H1 (cell line): ENCODE data around the gene BSN. TPM values are rescaled to one million over a fixed set of nuclear protein-coding genes. Genes with fewer than 3 reads are reported as not detected.

Source experiments
- CTCF ChIA-PET: fragments of 300-600 bp; sonication (Branson Sonifier 250); formaldehyde crosslinking; loops from one replicate; lab custom pipeline; 2021; ENCODE audit not compliant: partially characterized antibody; lab: Charles Lee
- POLR2A ChIA-PET: fragments of 300-600 bp; sonication (Branson Sonifier 250); formaldehyde crosslinking; loops from one replicate; lab custom pipeline; 2021; ENCODE audit warnings: inconsistent platforms; ENCODE audit not compliant: partially characterized antibody; lab: Charles Lee
- DNase-seq, 2 experiments: peaks; one replicate each; pipeline versions ENCODE4 v3.0.0 to v3.0.0-alpha.2; 2010 to 2022; ENCODE audit warnings: low spot score in 2 of 2, low read depth in 1 of 2, mixed read lengths in 1 of 2
- FAIRE-seq: peaks from 2 replicates; lab custom pipeline; 2011; peaks lifted over from hg19 to GRCh38; lab: Jason Lieb, UNC
- H2AFZ ChIP-seq: 2 replicates; pipeline ENCODE4 v1.8.1; 2012; ENCODE audit warnings: low read length, inconsistent platforms
- H2AK5ac ChIP-seq: 2 replicates; pipeline ENCODE4 v1.6.1; 2013; ENCODE audit warnings: low read depth, low read length
- H2BK120ac ChIP-seq: replicated peaks from 2 replicates; pipeline ENCODE3; 2013; ENCODE audit warnings: low read depth, low read length, inconsistent platforms
- H2BK12ac ChIP-seq: 2 replicates; pipeline ENCODE4 v1.6.1; 2013; ENCODE audit warnings: low read depth, low read length
- H2BK15ac ChIP-seq: 2 replicates; pipeline ENCODE4 v1.6.1; 2013; ENCODE audit warnings: low read length
- H2BK20ac ChIP-seq: 2 replicates; pipeline ENCODE4 v1.6.1; 2013; ENCODE audit warnings: low read length
- H2BK5ac ChIP-seq: 2 replicates; pipeline ENCODE4 v1.6.1; 2013; ENCODE audit warnings: low read depth, low read length
- H3K14ac ChIP-seq: 2 replicates; pipeline ENCODE4 v1.6.1; 2013; ENCODE audit warnings: inconsistent platforms; ENCODE audit not compliant: insufficient read length
- H3K18ac ChIP-seq: 2 replicates; pipeline ENCODE4 v1.6.1; 2013; ENCODE audit warnings: low read length; ENCODE audit errors: extremely low read depth
- H3K23ac ChIP-seq: 2 replicates; pipeline ENCODE4 v1.6.1; 2013; ENCODE audit warnings: inconsistent platforms; ENCODE audit not compliant: insufficient read length
- H3K23me2 ChIP-seq: 2 replicates; pipeline ENCODE4 v1.6.1; 2013; ENCODE audit warnings: low read depth, low read length
- H3K27ac ChIP-seq: 2 replicates; pipeline ENCODE4 v1.6.1; 2011; ENCODE audit warnings: low read depth, low read length, inconsistent platforms
- H3K27me3 ChIP-seq, 4 experiments: replicated peaks in 1 of 4; 1 replicate in 1 of 4; 2 replicates in 3 of 4; pipeline versions ENCODE4 v1.6.1 to v1.8.1; 2011 to 2013; ENCODE audit warnings: low read length in 3 of 4, mild to moderate bottlenecking in 3 of 4, inconsistent platforms in 2 of 4, mixed read lengths in 2 of 4, moderate library complexity in 1 of 4; ENCODE audit not compliant: control insufficient read depth in 3 of 4, insufficient read depth in 3 of 4; ENCODE audit errors: extremely low read depth in 1 of 4
- H3K36me3 ChIP-seq, 4 experiments: 2 replicates each; pipeline versions ENCODE4 v1.6.1 to v1.8.1; 2011 to 2013; ENCODE audit warnings: mild to moderate bottlenecking in 4 of 4, low read length in 3 of 4, moderate library complexity in 2 of 4, control low read depth in 1 of 4, inconsistent platforms in 1 of 4; ENCODE audit not compliant: insufficient read depth in 4 of 4, control insufficient read depth in 2 of 4
- H3K4ac ChIP-seq: replicated peaks from 2 replicates; pipeline ENCODE3; 2013; ENCODE audit warnings: low read length, low read depth, mixed read lengths, inconsistent platforms; ENCODE audit not compliant: insufficient read length
- H3K4me1 ChIP-seq, 4 experiments: replicated peaks in 1 of 4; 1 replicate in 1 of 4; 2 replicates in 3 of 4; pipeline versions ENCODE4 v1.6.1 to v1.8.1; 2011 to 2013; ENCODE audit warnings: low read length in 3 of 4, inconsistent platforms in 2 of 4, mixed read lengths in 1 of 4; ENCODE audit not compliant: insufficient read depth in 4 of 4, control insufficient read depth in 3 of 4
- H3K4me2 ChIP-seq, 2 experiments: 2 replicates each; pipeline versions ENCODE4 v1.6.1 to v1.8.1; 2011 to 2013; ENCODE audit warnings: low read depth in 2 of 2, low read length in 2 of 2, control low read depth in 1 of 2, inconsistent platforms in 1 of 2, mild to moderate bottlenecking in 1 of 2; ENCODE audit not compliant: insufficient read depth in 1 of 2
- H3K4me3 ChIP-seq, 4 experiments: fragments of 200-600, 300-600 bp in 1 of 4; sonication (generic), shearing (Covaris generic), sonication (Bioruptor Twin) in 1 of 4; 2 replicates each; pipeline versions ENCODE4 v1.5.1 to v1.8.1; 2011 to 2016; ENCODE audit warnings: low read length in 4 of 4, low read depth in 3 of 4, control low read depth in 2 of 4, inconsistent platforms in 2 of 4, mild to moderate bottlenecking in 2 of 4, mixed read lengths in 1 of 4, moderate library complexity in 1 of 4; ENCODE audit not compliant: insufficient read depth in 2 of 4; ENCODE audit errors: extremely low read depth in 1 of 4
- H3K56ac ChIP-seq: replicated peaks from 2 replicates; pipeline ENCODE3; 2013; ENCODE audit warnings: low read depth, mild to moderate bottlenecking, mixed read lengths, low read length, inconsistent platforms; ENCODE audit not compliant: insufficient read length
- H3K79me1 ChIP-seq: 2 replicates; pipeline ENCODE4 v1.6.1; 2013; ENCODE audit warnings: low read depth, low read length, control low read depth
- H3K79me2 ChIP-seq, 2 experiments: 2 replicates each; pipeline versions ENCODE4 v1.6.1 to v1.8.1; 2012 to 2013; ENCODE audit warnings: low read length in 2 of 2, mild to moderate bottlenecking in 2 of 2, inconsistent platforms in 1 of 2; ENCODE audit not compliant: insufficient read depth in 2 of 2, control insufficient read depth in 1 of 2
- H3K9ac ChIP-seq, 4 experiments: replicated peaks in 1 of 4; 1 replicate in 1 of 4; 2 replicates in 3 of 4; pipeline versions ENCODE4 v1.6.1 to v1.8.1; 2011 to 2013; ENCODE audit warnings: low read depth in 3 of 4, low read length in 3 of 4, control low read depth in 2 of 4, mild to moderate bottlenecking in 2 of 4, moderate library complexity in 2 of 4, inconsistent platforms in 1 of 4; ENCODE audit errors: extremely low read depth in 1 of 4
- H3K9me3 ChIP-seq, 2 experiments: 2 replicates each; pipeline versions ENCODE4 v1.6.1 to v1.8.1; 2012 to 2013; ENCODE audit warnings: mild to moderate bottlenecking in 2 of 2, moderate library complexity in 2 of 2, control low read depth in 1 of 2, inconsistent platforms in 1 of 2, low read depth in 1 of 2, low read length in 1 of 2, mixed read lengths in 1 of 2; ENCODE audit not compliant: insufficient read depth in 2 of 2
- H4K20me1 ChIP-seq, 2 experiments: replicated peaks in 1 of 2; 2 replicates each; pipeline versions ENCODE3 to v1.8.1; 2011 to 2013; ENCODE audit warnings: inconsistent platforms in 2 of 2, low read length in 2 of 2, mild to moderate bottlenecking in 1 of 2; ENCODE audit not compliant: insufficient read depth in 2 of 2, control insufficient read depth in 1 of 2
- H4K5ac ChIP-seq: 2 replicates; pipeline ENCODE4 v1.6.1; 2013; ENCODE audit warnings: low read length, low read depth, mixed read lengths, inconsistent platforms; ENCODE audit not compliant: insufficient read length
- H4K8ac ChIP-seq: 2 replicates; pipeline ENCODE4 v1.8.0; 2013; ENCODE audit warnings: mild to moderate bottlenecking, moderate library complexity, low read length, inconsistent platforms; ENCODE audit not compliant: insufficient read depth; ENCODE audit errors: extremely low read depth
- H4K91ac ChIP-seq: replicated peaks from 2 replicates; pipeline ENCODE3; 2013; ENCODE audit warnings: low read length, mixed read lengths, inconsistent platforms; ENCODE audit not compliant: insufficient read length
- ASH2L ChIP-seq: fragments of 200-600, 300-600 bp; sonication (generic); IDR thresholded peaks from one replicate; pipeline ENCODE4 v1.7.1; 2017; ENCODE audit warnings: low read length
- JUND ChIP-seq: IDR thresholded peaks from 2 replicates; pipeline ENCODE4 v1.6.1; 2011; ENCODE audit warnings: mild to moderate bottlenecking, improper control_type of control experiment, low read length
- MAX ChIP-seq: IDR thresholded peaks from 2 replicates; pipeline ENCODE4 v1.6.1; 2012; ENCODE audit warnings: inconsistent platforms
- NANOG ChIP-seq: IDR thresholded peaks from 2 replicates; pipeline ENCODE4 v1.6.1; 2011; ENCODE audit warnings: low read length, low read depth, mild to moderate bottlenecking, inconsistent platforms; ENCODE audit not compliant: insufficient read depth, poor library complexity, severe bottlenecking
- RFX5 ChIP-seq: IDR thresholded peaks from 2 replicates; pipeline ENCODE4 v1.6.1; 2011; ENCODE audit warnings: low read depth, low read length, improper control_type of control experiment, borderline replicate concordance
- SIN3A ChIP-seq, 2 experiments: IDR thresholded peaks in 1 of 2; conservative IDR thresholded peaks in 1 of 2; 2 replicates each; pipeline ENCODE4 v1.6.1; 2011 to 2012; ENCODE audit warnings: low read length in 2 of 2, improper control_type of control experiment in 1 of 2, low read depth in 1 of 2, mild to moderate bottlenecking in 1 of 2
- WGBS, 2 experiments: shearing (Covaris generic) in 1 of 2; methylation state at CpG; one replicate each; pipeline versions ENCODE4 v1.1.6 to v1.1.7; 2013 to 2015; ENCODE audit warnings: low lambda C conversion rate in 2 of 2, mixed read lengths in 2 of 2, inconsistent platforms in 1 of 2, low coverage in 1 of 2, missing lambda C conversion rate in 1 of 2; ENCODE audit not compliant: insufficient replicate concordance in 2 of 2, insufficient coverage in 1 of 2, insufficient read length in 1 of 2; ENCODE audit errors: extremely low coverage in 1 of 2, missing lambda C conversion rate in 1 of 2; 5-methylcytosine and 5-hydroxymethylcytosine counted together
- polyA plus RNA-seq, 7 experiments: library from polyadenylated mRNA; depleted of rRNA in 3 of 7; stranded (reverse) in 5 of 7; unstranded in 2 of 7; fragments of >200 nt in 5 of 7; fragments of 200-250 nt in 2 of 7; gene quantifications; 1 replicate in 5 of 7; 2 replicates in 1 of 7; 4 replicates in 1 of 7; pipeline versions ENCODE4 v1.2.1 to v1.2.3, GENCODE V29; 2011 to 2013; ENCODE audit warnings: missing spikeins in 2 of 7, mixed read lengths in 2 of 7
- total RNA-seq: library from RNA; stranded (reverse); fragmentation: NEBNext Ultra II Directional; extraction: Animal tissue kit (Norgen Biotek cat#: 25700); gene quantifications from 2 replicates; pipeline ENCODE4 v1.2.1, GENCODE V29; 2021

BSN gene
- total and polyA plus RNA-seq, 2 of the 8 experiments (the other 6 are each of a cell fraction or from before 2014, with no cell fraction given), result 0.60 to 3.0 TPM

GRCh38 chr3:49641292-49641691 lies 87.0 kb downstream of the BSN start:
- no peak for TF ChIP-seq NANOG
- TF ChIP-seq JUND, result no peak
- TF ChIP-seq ASH2L, result no peak
- TF ChIP-seq RFX5, result no peak
- no peak for TF ChIP-seq MAX
- no peak for TF ChIP-seq SIN3A (conservative IDR thresholded peaks at IDR 0.05 in 1 of 2, IDR thresholded peaks at IDR 0.05 in 1 of 2; ENCODE audit: low read depth in 1 of 2, low read length in 2 of 2)
- TF ChIP-seq, all 59 proteins: peak for 0
- no peak overlapping the region for H3K27ac ChIP-seq
- no peak overlapping the region for H2BK20ac ChIP-seq
- POLR2A ChIA-PET, result no interaction called here
- no peak overlapping the region for H2AFZ ChIP-seq
- H3K56ac ChIP-seq, result no peak overlapping the region
- H3K14ac ChIP-seq, result no peak overlapping the region
- no peak overlapping the region for H4K5ac ChIP-seq
- H3K18ac ChIP-seq, result no peak overlapping the region
- H2BK12ac ChIP-seq, result no peak overlapping the region
- no peak overlapping the region for H3K9ac ChIP-seq
- no peak overlapping the region for H2BK120ac ChIP-seq
- H3K4me1 ChIP-seq, result peaks cover 0 to 3% (median 0%) of the 10 kb centered on the region in 4 experiments; a peak in 1 of 7 replicates
- no peak overlapping the region for H3K4me3 ChIP-seq
- H3K4ac ChIP-seq, result no peak overlapping the region
- no peaks in the 10 kb centered on the region for H3K27me3 ChIP-seq
- WGBS, 2 experiments, result 77% methylated on average over 7 of the region's 7 CpGs; no CpG with 5 or more reads in 1 of the 2 experiments
- H3K36me3 ChIP-seq, result no peaks in the 10 kb centered on the region; a peak in 1 of 8 replicates
- H4K91ac ChIP-seq, result no peak overlapping the region
- no peak overlapping the region for H2BK15ac ChIP-seq
- DNase-seq, result no peak
- no peak overlapping the region for H2BK5ac ChIP-seq
- H3K23ac ChIP-seq, result no peak overlapping the region
- no peak overlapping the region for H4K8ac ChIP-seq
- no peaks in the 10 kb centered on the region for H3K23me2 ChIP-seq
- H3K9me3 ChIP-seq, result no peaks in the 10 kb centered on the region
- no peaks in the 10 kb centered on the region for H4K20me1 ChIP-seq
- CTCF ChIA-PET, result interaction anchor here (0.6 to 5.1 kb wide), 6 partner anchors 13 to 582 kb away, joined by 3 to 39 read pairs (median 4); no protein-coding TSS in a partner anchor
- no peak for FAIRE-seq
- H2AK5ac ChIP-seq, result no peak overlapping the region
- no peak overlapping the region for H3K4me2 ChIP-seq
- H3K79me2 ChIP-seq, result no peaks in the 10 kb centered on the region
- H3K79me1 ChIP-seq, result no peaks in the 10 kb centered on the region
